Hepatocyte (in vitro differentiated cells): Measurements from ENCODE around the gene DNAAF3.

ENCODE experiments used
- EZH2 ChIP-seq: fragments of 200-600 bp; sonication (generic); IDR thresholded peaks from 2 replicates; pipeline ENCODE4 v1.6.1; 2016; ENCODE audit warnings: antibody characterized with exemption, mild to moderate bottlenecking, borderline replicate concordance
- TF ChIP-seq, protein P1 (sequence below): fragments of 200-600 bp; sonication (generic); IDR thresholded peaks from 2 replicates; pipeline ENCODE4 v1.5.1; 2016; ENCODE audit warnings: antibody characterized with exemption, mild to moderate bottlenecking; ENCODE audit not compliant: poor library complexity

DNA sequence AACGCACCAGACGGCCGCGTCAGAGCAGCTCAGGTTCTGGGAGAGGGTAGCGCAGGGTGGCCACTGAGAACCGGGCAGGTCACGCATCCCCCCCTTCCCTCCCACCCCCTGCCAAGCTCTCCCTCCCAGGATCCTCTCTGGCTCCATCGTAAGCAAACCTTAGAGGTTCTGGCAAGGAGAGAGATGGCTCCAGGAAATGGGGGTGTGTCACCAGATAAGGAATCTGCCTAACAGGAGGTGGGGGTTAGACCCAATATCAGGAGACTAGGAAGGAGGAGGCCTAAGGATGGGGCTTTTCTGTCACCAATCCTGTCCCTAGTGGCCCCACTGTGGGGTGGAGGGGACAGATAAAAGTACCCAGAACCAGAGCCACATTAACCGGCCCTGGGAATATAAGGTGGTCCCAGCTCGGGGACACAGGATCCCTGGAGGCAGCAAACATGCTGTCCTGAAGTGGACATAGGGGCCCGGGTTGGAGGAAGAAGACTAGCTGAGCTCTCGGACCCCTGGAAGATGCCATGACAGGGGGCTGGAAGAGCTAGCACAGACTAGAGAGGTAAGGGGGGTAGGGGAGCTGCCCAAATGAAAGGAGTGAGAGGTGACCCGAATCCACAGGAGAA, 50.9 kb downstream of the DNAAF3 start:
- TF ChIP-seq, protein P1, sequence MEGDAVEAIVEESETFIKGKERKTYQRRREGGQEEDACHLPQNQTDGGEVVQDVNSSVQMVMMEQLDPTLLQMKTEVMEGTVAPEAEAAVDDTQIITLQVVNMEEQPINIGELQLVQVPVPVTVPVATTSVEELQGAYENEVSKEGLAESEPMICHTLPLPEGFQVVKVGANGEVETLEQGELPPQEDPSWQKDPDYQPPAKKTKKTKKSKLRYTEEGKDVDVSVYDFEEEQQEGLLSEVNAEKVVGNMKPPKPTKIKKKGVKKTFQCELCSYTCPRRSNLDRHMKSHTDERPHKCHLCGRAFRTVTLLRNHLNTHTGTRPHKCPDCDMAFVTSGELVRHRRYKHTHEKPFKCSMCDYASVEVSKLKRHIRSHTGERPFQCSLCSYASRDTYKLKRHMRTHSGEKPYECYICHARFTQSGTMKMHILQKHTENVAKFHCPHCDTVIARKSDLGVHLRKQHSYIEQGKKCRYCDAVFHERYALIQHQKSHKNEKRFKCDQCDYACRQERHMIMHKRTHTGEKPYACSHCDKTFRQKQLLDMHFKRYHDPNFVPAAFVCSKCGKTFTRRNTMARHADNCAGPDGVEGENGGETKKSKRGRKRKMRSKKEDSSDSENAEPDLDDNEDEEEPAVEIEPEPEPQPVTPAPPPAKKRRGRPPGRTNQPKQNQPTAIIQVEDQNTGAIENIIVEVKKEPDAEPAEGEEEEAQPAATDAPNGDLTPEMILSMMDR, result no peak
- TF ChIP-seq EZH2, result no peak
